AG10803 (cell line): Measurements from ENCODE around the gene FREM2.

Experiments used
- DNase-seq: peaks from one replicate; pipeline ENCODE4 v3.0.0; 2010; ENCODE audit warnings: low read depth
- H3K4me3 ChIP-seq: 2 replicates; pipeline ENCODE4 v1.5.1; 2011; ENCODE audit warnings: mild to moderate bottlenecking, low read length, control low read depth
- TF ChIP-seq, protein P1 (sequence below): conservative IDR thresholded peaks from 2 replicates; pipeline ENCODE4 v1.5.1; 2011; ENCODE audit warnings: mild to moderate bottlenecking, low read length, control low read depth, inconsistent platforms

FREM2 gene

DNA sequence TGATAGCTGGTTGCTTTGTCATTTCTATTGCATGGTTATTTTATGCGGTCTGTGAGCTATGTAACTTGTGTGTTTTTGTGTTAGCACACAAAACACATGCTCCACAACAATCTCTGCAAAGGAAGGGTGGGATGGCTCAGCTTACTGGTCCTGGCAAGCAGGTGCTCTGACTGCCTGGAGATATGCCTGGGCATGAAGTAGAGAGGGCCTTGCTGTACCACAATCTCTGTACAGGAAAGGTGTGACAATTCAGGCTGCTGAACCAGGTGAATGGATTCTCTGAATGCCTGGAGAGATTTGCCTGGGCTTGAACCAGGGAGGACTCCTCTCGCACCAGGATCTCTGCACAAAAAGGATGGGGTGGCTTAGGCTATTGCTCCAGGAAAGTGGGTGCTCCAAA lies 234.2 kb downstream of the FREM2 start:
- no peak for DNase-seq
- TF ChIP-seq, protein P1, sequence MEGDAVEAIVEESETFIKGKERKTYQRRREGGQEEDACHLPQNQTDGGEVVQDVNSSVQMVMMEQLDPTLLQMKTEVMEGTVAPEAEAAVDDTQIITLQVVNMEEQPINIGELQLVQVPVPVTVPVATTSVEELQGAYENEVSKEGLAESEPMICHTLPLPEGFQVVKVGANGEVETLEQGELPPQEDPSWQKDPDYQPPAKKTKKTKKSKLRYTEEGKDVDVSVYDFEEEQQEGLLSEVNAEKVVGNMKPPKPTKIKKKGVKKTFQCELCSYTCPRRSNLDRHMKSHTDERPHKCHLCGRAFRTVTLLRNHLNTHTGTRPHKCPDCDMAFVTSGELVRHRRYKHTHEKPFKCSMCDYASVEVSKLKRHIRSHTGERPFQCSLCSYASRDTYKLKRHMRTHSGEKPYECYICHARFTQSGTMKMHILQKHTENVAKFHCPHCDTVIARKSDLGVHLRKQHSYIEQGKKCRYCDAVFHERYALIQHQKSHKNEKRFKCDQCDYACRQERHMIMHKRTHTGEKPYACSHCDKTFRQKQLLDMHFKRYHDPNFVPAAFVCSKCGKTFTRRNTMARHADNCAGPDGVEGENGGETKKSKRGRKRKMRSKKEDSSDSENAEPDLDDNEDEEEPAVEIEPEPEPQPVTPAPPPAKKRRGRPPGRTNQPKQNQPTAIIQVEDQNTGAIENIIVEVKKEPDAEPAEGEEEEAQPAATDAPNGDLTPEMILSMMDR = no peak
- no peak overlapping the region for H3K4me3 ChIP-seq

DNA sequence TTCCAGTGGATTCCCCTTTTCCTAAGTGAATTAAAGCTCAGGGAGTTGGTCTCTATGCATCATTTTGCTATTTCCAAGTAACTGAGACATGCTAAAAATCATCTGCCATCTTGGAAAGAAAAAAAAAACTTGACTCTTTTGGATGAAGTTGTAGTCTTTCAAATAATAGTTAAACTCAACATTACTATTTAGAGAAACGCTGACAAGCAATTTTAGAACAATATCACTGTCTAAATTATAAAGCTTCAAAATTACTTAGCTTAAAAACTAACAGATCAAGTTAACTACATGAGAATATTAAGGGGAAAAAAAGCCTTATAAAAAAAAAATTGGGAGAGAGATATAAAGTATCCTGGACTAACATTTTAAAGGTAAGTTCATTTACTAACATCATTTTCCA lies 235.3 kb downstream of the FREM2 start:
- TF ChIP-seq, protein P1 = no peak
- H3K4me3 ChIP-seq = no peak overlapping the region
- DNase-seq = no peak

DNA sequence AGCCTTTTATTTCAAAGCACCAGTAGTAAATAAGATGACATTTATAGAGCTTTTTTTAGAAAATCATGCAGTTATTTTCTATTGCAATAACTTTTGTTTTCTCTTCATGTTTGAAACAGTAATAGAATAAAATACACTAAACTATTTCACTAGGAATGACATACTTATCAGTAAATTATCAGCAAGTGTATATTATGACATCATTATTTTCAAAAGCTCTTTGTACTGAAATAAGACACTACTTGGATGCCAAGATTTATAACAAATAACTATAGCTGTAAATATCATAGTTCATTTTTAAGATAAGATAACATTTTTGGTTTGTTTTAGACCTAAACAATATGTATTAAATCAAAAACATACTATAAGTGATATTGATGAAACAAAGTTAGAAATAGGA lies 246.9 kb downstream of the FREM2 start:
- no peak for DNase-seq
- no peak overlapping the region for H3K4me3 ChIP-seq
- TF ChIP-seq, protein P1 = no peak
